ENCODE measurements around the gene BAZ2B. TPM values are rescaled to one million over a fixed set of nuclear protein-coding genes. Genes with fewer than 3 reads are reported as not detected.

The BAZ2B gene
- total RNA-seq, 1 experiment from 2014 or later = 19.9 TPM

DNA sequence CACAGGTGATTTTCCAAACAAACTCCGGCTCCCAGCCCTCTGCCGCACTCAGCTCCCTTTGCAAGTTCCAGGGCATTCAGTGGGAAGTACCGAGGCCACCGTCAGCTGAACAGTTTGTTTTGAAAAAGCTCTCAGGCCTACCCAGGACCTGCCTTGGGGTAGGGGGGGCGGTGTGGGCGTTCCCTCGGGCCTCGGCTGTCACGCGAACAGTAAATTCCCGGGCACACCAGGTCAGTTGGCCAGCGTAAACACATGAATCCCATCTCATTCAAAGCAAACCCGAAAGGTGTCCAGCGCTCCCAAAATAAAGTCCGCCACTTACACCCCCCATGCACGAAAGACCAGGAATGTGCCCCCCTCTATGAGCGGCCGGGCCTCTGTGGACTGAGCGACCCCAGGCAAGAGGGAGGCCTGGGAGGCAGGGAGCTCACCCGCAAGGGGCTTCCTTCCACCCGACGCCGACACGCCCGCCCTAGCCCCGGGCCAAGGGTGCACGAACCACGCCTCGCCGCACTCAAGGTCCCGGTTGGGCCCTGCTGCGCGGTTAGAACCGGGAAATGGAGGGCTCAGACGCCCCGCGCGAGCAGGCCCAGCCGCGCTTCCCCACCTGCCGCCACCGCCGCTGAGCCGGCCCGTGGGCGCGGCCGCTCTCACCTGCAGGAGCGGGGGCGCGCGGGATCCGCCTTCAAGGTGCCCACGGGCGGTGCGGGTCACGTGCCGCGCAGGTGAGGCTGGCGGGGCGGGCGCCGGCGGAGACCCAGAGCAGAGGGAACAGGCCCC lies 330.2 kb downstream of the BAZ2B start, which contains the start of gene WDSUB1 (continued):
- TF ChIP-seq, protein P1, sequence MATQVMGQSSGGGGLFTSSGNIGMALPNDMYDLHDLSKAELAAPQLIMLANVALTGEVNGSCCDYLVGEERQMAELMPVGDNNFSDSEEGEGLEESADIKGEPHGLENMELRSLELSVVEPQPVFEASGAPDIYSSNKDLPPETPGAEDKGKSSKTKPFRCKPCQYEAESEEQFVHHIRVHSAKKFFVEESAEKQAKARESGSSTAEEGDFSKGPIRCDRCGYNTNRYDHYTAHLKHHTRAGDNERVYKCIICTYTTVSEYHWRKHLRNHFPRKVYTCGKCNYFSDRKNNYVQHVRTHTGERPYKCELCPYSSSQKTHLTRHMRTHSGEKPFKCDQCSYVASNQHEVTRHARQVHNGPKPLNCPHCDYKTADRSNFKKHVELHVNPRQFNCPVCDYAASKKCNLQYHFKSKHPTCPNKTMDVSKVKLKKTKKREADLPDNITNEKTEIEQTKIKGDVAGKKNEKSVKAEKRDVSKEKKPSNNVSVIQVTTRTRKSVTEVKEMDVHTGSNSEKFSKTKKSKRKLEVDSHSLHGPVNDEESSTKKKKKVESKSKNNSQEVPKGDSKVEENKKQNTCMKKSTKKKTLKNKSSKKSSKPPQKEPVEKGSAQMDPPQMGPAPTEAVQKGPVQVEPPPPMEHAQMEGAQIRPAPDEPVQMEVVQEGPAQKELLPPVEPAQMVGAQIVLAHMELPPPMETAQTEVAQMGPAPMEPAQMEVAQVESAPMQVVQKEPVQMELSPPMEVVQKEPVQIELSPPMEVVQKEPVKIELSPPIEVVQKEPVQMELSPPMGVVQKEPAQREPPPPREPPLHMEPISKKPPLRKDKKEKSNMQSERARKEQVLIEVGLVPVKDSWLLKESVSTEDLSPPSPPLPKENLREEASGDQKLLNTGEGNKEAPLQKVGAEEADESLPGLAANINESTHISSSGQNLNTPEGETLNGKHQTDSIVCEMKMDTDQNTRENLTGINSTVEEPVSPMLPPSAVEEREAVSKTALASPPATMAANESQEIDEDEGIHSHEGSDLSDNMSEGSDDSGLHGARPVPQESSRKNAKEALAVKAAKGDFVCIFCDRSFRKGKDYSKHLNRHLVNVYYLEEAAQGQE (IDR thresholded peaks at IDR 0.05; ENCODE audit: low read depth) = no peak
- TF ChIP-seq, protein P2, sequence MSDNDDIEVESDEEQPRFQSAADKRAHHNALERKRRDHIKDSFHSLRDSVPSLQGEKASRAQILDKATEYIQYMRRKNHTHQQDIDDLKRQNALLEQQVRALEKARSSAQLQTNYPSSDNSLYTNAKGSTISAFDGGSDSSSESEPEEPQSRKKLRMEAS (IDR thresholded peaks at IDR 0.05) = peak; percentile 88

DNA sequence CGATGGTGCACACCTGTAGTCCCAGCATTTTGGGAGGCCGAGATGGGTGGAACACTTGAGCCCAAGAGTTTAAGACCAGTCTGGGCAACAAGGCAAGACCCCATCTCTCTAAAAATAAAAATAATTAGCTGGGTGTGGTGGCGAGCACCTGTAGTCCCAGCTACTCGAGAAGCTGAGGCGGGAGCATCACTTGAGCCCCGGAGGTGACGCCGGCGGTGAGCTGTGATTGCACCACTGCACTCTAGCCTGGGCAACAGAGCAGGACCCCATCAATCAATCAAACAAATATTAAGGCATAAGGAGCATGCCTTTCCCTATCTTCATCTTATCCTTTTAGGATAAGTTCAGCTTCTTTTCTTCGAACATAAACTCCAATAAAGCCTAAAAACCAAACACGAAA lies 330.9 kb downstream of the BAZ2B start:
- peaks cover 14% of the 10 kb centered on the region for H3K79me2 ChIP-seq (ENCODE audit: insufficient read depth, low read length)
- H3K4me2 ChIP-seq (ENCODE audit: low read length) = peak overlapping the region; percentile 93
- DNase-seq (ENCODE audit: low read depth, low spot score) = no peak
- H3K4me3 ChIP-seq (replicated peaks in 1 of 2; ENCODE audit: low read depth in 1 of 2, low read length in 2 of 2) = peak overlapping the region; percentile 73 to 78
- H3K4me1 ChIP-seq (ENCODE audit: control insufficient read depth in 1 of 2, insufficient read depth in 2 of 2, low read length in 2 of 2) = peaks cover under 1 to 24% of the 10 kb centered on the region in 2 experiments; a peak in 3 of 4 replicates
- H3K27me3 ChIP-seq (ENCODE audit: insufficient read depth, low read length) = no peaks in the 10 kb centered on the region
- H3K36me3 ChIP-seq (ENCODE audit: control insufficient read depth in 1 of 2, insufficient read depth in 2 of 2, low read length in 2 of 2) = no peaks in the 10 kb centered on the region
- RAD21 ChIA-PET (ENCODE audit: low non-redundant PET in 1 of 2, low total read pairs in 2 of 2, uncharacterized antibody in 2 of 2, unreplicated experiment in 2 of 2) = no interaction called here
- H2AFZ ChIP-seq (ENCODE audit: low read depth, low read length, poor library complexity, severe bottlenecking) = no peak overlapping the region
- no TSS peak for BruUV-seq (replicated peaks)
- H3K27ac ChIP-seq (ENCODE audit: low read depth, low read length) = no peak overlapping the region
- CTCF ChIA-PET = no interaction called here
- no peaks in the 10 kb centered on the region for H4K20me1 ChIP-seq (ENCODE audit: insufficient read depth)
- no peaks in the 10 kb centered on the region for H3K9me2 ChIP-seq (ENCODE audit: insufficient read depth)
- peak overlapping the region; percentile 69; the same call in 1 of the 2 replicates for H3K9ac ChIP-seq (ENCODE audit: low read length)
- ATAC-seq = no peak
- TF ChIP-seq, protein P1 (IDR thresholded peaks at IDR 0.05; ENCODE audit: low read depth) = no peak
- TF ChIP-seq CEBPB (IDR thresholded peaks at IDR 0.05; ENCODE audit: low read depth) = no peak
- TF ChIP-seq, protein P2 (IDR thresholded peaks at IDR 0.05) = no peak
- intact Hi-C loops (cut with micrococcal nuclease) = loop anchor here (5.0 kb wide), 1 partner anchor 332 kb away; the partner anchor contains the start of gene BAZ2B
- H3K9me3 ChIP-seq (ENCODE audit: control insufficient read depth in 1 of 2, insufficient read depth in 1 of 2, low read depth in 1 of 2, low read length in 2 of 2) = no peaks in the 10 kb centered on the region
- POLR2A ChIA-PET = interaction anchor here (0.8 kb wide), 1 partner anchor 289 kb away, joined by 3 read pairs; no protein-coding TSS in a partner anchor
